Upper lobe of right lung (tissue), 1 donor: ENCODE data around the gene ARHGEF17. TPM values are rescaled to one million over a fixed set of nuclear protein-coding genes. Genes with fewer than 3 reads are reported as not detected.
A peak's percentile ranks its signal among the peaks of the same experiment; 100 is the strongest.

Experiments used
- ATAC-seq: fragments of 200-7000 bp; cut with Tn5 transposase; one replicate; pipeline ENCODE4 v1.9.1; 2020; ENCODE audit warnings: mild to moderate bottlenecking, moderate library complexity
- DNase-seq: peaks from one replicate; pipeline ENCODE4 v3.0.0-alpha.2; 2020
- H3K27ac ChIP-seq: fragments of 200-600 bp; one replicate; pipeline ENCODE4 v1.8.0; 2022
- H3K27me3 ChIP-seq: fragments of 200-600 bp; one replicate; pipeline ENCODE4 v1.8.0; 2022; ENCODE audit warnings: mild to moderate bottlenecking
- H3K36me3 ChIP-seq: fragments of 200-600 bp; one replicate; pipeline ENCODE4 v1.8.0; 2022
- H3K4me1 ChIP-seq: fragments of 200-600 bp; one replicate; pipeline ENCODE4 v1.8.0; 2022
- H3K4me3 ChIP-seq: fragments of 200-600 bp; one replicate; pipeline ENCODE4 v1.8.0; 2022; ENCODE audit warnings: mild to moderate bottlenecking
- H3K9me3 ChIP-seq: fragments of 200-600 bp; one replicate; pipeline ENCODE4 v1.8.0; 2022
- intact Hi-C: fragments of 100-400 bp; cut with DNase I; formaldehyde crosslinking; loops from one replicate; pipeline ENCODE4 v1.11.0; 2022
- total RNA-seq: library from RNA; stranded (reverse); fragmentation: NEBNext Ultra II Directional; extraction: Animal tissue kit (Norgen Biotek cat#: 25700); gene quantifications from one replicate; pipeline ENCODE4 v1.2.1, GENCODE V29; 2021
- TF ChIP-seq, protein P1 (sequence below): fragments of 200-600 bp; IDR thresholded peaks from one replicate; pipeline ENCODE4 v1.8.0; 2022; ENCODE audit warnings: antibody characterized with exemption
- donor health status: DM: no; HTN: yes; CAD: no; lungs with severe emphysema.

Gene ARHGEF17
- total RNA-seq, 1 donor from 2014 or later: 74.5 TPM

DNA sequence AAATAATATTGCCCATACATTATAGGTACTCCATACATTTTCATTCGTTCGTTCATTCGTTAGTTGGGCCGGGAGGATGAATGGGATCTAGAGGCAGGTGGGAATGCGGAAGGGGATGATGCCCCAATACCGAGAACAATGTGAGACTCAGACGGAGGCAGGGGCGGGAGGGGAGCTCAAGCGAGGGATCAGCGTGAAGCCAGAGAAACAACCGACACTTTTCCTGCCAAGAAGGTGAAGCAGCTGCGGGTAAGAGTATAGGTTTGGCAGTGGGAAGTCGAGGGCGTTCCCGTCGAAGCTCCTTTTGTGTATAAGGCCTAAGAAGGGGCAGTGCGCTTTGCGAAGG is 1.1 kb upstream of the ARHGEF17 start:
- H3K4me1 ChIP-seq: peaks cover 28% of the 10 kb centered on the region
- TF ChIP-seq, protein P1, sequence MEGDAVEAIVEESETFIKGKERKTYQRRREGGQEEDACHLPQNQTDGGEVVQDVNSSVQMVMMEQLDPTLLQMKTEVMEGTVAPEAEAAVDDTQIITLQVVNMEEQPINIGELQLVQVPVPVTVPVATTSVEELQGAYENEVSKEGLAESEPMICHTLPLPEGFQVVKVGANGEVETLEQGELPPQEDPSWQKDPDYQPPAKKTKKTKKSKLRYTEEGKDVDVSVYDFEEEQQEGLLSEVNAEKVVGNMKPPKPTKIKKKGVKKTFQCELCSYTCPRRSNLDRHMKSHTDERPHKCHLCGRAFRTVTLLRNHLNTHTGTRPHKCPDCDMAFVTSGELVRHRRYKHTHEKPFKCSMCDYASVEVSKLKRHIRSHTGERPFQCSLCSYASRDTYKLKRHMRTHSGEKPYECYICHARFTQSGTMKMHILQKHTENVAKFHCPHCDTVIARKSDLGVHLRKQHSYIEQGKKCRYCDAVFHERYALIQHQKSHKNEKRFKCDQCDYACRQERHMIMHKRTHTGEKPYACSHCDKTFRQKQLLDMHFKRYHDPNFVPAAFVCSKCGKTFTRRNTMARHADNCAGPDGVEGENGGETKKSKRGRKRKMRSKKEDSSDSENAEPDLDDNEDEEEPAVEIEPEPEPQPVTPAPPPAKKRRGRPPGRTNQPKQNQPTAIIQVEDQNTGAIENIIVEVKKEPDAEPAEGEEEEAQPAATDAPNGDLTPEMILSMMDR: no peak
- intact Hi-C loops: loop anchor here (5.0 kb wide), 1 partner anchor 40 kb away; no protein-coding TSS in a partner anchor

DNA sequence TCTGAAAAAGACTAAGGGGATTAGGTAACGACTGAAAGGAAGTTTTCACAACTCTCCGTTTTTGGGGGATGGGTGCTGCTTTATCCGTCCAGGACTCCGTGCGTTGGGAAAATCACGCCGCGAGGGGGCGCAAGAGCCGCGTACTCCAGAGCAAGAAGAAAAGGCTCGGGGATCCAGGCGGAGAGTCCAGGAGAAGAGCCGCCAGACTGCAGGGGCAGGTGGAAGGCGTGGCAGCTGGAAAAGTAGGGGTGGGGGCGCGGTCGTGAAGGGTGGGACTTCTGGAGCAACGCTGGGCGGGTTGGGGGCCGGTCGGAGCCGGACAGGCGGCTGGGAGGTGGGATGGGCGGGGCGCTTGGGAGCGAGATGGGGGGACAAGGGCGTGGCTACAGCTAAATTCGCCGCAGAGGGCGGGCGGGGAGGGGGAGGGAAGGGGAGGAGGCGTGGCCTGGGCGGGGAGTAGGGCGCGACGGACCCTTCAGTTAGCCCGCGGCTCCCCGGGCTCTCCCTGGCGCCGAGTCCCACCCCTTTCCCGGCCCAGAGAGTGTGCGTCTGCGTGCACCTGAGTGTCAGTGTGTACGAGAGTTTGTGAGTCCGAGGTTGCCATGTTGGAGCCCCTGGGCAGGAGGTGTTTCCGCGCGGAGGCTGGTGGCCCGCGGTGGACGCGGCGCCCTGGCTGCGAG is 613 bp upstream of the ARHGEF17 start:
- DNase-seq: peak; percentile 99
- no peaks in the 10 kb centered on the region for H3K27me3 ChIP-seq
- H3K4me3 ChIP-seq: peak overlapping the region; percentile 76
- TF ChIP-seq, protein P1: peak; percentile 76
- intact Hi-C loops: loop anchor here (5.0 kb wide), 1 partner anchor 40 kb away; no protein-coding TSS in a partner anchor
- peak; percentile 78 for ATAC-seq
- no peaks in the 10 kb centered on the region for H3K36me3 ChIP-seq
- H3K9me3 ChIP-seq: no peaks in the 10 kb centered on the region
- H3K4me1 ChIP-seq: peaks cover 30% of the 10 kb centered on the region
- H3K27ac ChIP-seq: peak overlapping the region; percentile 98

More for the DNA sequence above, 1.1 kb upstream of the ARHGEF17 start:
- Histone ChIP-seq H3K9me3 (no peaks in the 10 kb centered on the region), H3K36me3 (no peaks in the 10 kb centered on the region), H3K27ac (peak overlapping the region; percentile 74), H3K27me3 (no peaks in the 10 kb centered on the region), H3K4me3 (peak overlapping the region; percentile 76)
- ATAC-seq (no peak), DNase-seq (no peak)

DNA sequence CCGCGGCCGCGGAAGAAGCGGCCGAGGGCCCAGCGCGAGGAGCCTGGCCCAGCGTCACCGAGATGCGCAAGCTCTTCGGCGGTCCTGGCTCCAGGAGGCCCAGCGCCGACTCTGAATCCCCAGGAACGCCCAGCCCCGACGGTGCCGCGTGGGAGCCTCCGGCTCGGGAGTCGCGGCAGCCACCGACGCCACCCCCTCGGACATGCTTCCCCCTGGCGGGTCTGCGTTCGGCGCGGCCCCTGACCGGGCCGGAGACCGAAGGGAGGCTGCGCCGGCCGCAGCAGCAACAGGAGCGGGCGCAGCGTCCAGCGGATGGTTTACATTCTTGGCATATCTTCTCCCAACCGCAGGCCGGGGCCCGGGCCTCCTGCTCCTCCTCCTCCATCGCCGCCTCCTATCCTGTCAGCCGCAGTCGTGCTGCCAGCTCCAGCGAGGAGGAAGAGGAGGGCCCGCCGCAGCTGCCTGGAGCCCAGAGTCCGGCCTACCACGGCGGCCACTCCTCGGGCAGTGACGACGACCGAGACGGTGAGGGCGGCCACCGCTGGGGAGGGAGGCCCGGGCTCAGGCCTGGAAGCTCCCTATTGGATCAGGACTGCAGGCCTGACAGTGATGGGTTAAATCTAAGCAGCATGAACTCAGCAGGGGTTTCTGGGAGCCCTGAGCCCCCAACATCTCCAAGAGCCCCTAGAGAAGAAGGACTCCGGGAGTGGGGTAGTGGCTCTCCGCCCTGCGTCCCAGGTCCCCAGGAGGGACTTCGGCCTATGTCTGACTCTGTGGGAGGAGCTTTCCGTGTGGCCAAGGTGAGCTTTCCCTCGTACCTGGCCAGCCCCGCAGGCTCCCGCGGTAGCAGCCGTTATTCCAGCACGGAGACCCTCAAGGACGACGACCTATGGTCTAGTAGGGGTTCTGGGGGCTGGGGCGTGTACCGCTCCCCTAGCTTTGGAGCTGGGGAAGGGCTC is 1.2 kb downstream of the ARHGEF17 start:
- intact Hi-C loops: loop anchor here (5.0 kb wide), 1 partner anchor 38 kb away; no protein-coding TSS in a partner anchor
- DNase-seq: peak; percentile 96
- peaks cover 48% of the 10 kb centered on the region for H3K4me1 ChIP-seq
- H3K27me3 ChIP-seq: no peaks in the 10 kb centered on the region
- ATAC-seq: peak; percentile 78
- no peaks in the 10 kb centered on the region for H3K36me3 ChIP-seq
- peak overlapping the region; percentile 98 for H3K27ac ChIP-seq
- no peaks in the 10 kb centered on the region for H3K9me3 ChIP-seq
- TF ChIP-seq, protein P1: no peak
- H3K4me3 ChIP-seq: peak overlapping the region; percentile 76

DNA sequence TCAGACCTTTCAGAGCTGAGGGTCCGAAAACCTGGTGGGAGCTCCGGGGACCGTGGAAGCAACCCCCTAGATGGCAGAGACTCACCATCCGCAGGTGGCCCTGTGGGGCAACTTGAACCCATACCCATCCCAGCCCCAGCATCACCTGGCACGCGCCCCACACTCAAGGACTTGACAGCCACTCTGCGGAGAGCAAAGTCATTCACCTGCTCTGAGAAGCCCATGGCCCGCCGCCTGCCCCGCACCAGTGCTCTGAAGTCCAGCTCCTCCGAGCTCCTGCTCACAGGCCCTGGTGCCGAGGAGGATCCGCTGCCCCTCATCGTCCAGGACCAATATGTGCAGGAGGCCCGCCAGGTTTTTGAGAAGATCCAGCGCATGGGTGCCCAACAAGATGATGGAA is 2.0 kb downstream of the ARHGEF17 start:
- H3K4me1 ChIP-seq: peaks cover 56% of the 10 kb centered on the region
- intact Hi-C loops: no loop called here
- peak overlapping the region; percentile 98 for H3K27ac ChIP-seq
- H3K36me3 ChIP-seq: no peaks in the 10 kb centered on the region
- DNase-seq (no peak), ATAC-seq (no peak)
- H3K27me3 ChIP-seq: no peaks in the 10 kb centered on the region
- no peaks in the 10 kb centered on the region for H3K9me3 ChIP-seq
- TF ChIP-seq, protein P1: no peak
- peak overlapping the region; percentile 76 for H3K4me3 ChIP-seq

DNA sequence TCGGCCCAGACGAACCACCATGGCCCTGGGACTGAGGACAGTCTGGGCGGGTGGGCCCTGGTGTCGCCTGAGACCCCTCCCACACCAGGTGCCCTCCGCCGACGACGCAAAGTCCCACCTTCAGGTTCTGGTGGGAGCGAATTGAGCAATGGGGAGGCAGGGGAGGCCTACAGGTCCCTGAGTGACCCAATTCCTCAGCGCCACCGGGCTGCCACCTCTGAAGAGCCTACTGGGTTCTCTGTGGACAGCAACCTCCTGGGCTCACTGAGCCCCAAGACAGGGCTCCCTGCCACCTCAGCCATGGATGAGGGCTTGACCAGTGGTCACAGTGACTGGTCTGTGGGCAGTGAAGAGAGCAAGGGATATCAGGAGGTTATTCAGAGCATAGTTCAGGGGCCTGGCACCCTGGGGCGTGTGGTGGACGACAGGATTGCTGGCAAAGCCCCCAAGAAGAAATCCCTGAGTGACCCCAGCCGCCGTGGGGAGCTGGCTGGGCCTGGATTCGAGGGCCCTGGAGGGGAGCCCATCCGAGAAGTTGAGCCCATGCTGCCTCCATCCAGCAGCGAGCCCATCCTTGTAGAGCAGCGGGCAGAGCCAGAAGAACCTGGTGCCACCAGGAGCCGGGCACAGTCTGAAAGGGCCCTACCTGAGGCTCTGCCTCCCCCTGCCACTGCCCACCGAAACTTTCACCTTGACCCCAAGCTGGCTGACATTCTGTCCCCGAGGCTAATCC is 2.8 kb downstream of the ARHGEF17 start:
- TF ChIP-seq, protein P1: no peak
- peak overlapping the region; percentile 98 for H3K27ac ChIP-seq
- intact Hi-C loops: no loop called here
- DNase-seq: no peak
- peak overlapping the region; percentile 76 for H3K4me3 ChIP-seq
- H3K9me3 ChIP-seq: no peaks in the 10 kb centered on the region
- ATAC-seq: no peak
- no peaks in the 10 kb centered on the region for H3K27me3 ChIP-seq
- peaks cover 64% of the 10 kb centered on the region for H3K4me1 ChIP-seq
- H3K36me3 ChIP-seq: no peaks in the 10 kb centered on the region
